Left colon (tissue), 2 donors: ENCODE results near the gene KCNQ1OT1. TPM values are rescaled to one million over a fixed set of nuclear protein-coding genes. Genes with fewer than 3 reads are reported as not detected.

Source experiments
- ATAC-seq: fragments of 200-7000 bp; cut with Tn5 transposase; one replicate; pipeline ENCODE4 v1.9.1; 2020; ENCODE audit warnings: mild to moderate bottlenecking, moderate library complexity
- DNase-seq, 2 donors: peaks; one replicate each; pipeline ENCODE4 v3.0.0-alpha.2; 2020
- intact Hi-C, 2 donors: fragments of 100-400 bp; cut with DNase I in 1 of 2; cut with micrococcal nuclease in 1 of 2; formaldehyde crosslinking; loops; one replicate each; pipeline versions ENCODE4 v1.11.2 to v1.14.0; 2022; cut with DNase I, micrococcal nuclease
- long read RNA-seq: library from polyadenylated mRNA; unstranded; transcript quantifications from one replicate; pipeline ENCODE4 v2.0.0, GENCODE V29; 2021
- total RNA-seq, 2 donors: library from RNA; stranded (reverse); fragmentation: NEBNext Ultra II Directional; extraction: Animal tissue kit (Norgen Biotek cat#: 25700); gene quantifications; one replicate each; pipeline ENCODE4 v1.2.1, GENCODE V29; 2021
- donor health status: DM: no; HTN: no; CAD: no.
- donor health status: DM: yes; HTN: yes; CAD: no.

The KCNQ1OT1 gene
- 1 to 10 TPM; 1.1 to 1.9 TPM for total RNA-seq
- long read RNA-seq, full-length matches to known transcripts = 6 of 6 reads
- long read RNA-seq, partial matches to known transcripts = 0 of 6 reads
- long read RNA-seq, other reads (novel, unspliced or antisense) = 0 of 6 reads

- ATAC-seq = peak; percentile 86
- intact Hi-C loops = loop anchor here in 1 of 2 donors (10.0 kb wide), 1 partner anchor 185 kb away; the partner anchor contains the start of gene CDKN1C
- peak; percentile 86 to 92 for DNase-seq
Observed at GRCh38 chr11:2699531-2700414, at the start of gene KCNQ1OT1. KCNQ1OT1 (minus strand) TSS chr11:2699994.

GRCh38 chr11:2748814-2749554, 49.2 kb upstream of the KCNQ1OT1 start:
- DNase-seq (peak in 1 of 2 donors; percentile 14), ATAC-seq (no peak)
- intact Hi-C loops = no loop called here

- peak in 1 of 2 donors; percentile 12 for DNase-seq
- ATAC-seq = no peak
Observed at GRCh38 chr11:2748061-2748813, 48.4 kb upstream of the KCNQ1OT1 start.

GRCh38 chr11:2747248-2748027, 47.6 kb upstream of the KCNQ1OT1 start:
- DNase-seq (no peak), ATAC-seq (no peak)
- intact Hi-C loops = no loop called here

More at GRCh38 chr11:2748061-2748813, 48.4 kb upstream of the KCNQ1OT1 start:
- intact Hi-C loops = no loop called here

- intact Hi-C loops = no loop called here
- DNase-seq = no peak
- no peak for ATAC-seq
Observed at GRCh38 chr11:2746401-2747247, 46.8 kb upstream of the KCNQ1OT1 start.

- intact Hi-C loops = no loop called here
- DNase-seq = no peak
- no peak for ATAC-seq
Observed at GRCh38 chr11:2745511-2745910, 45.7 kb upstream of the KCNQ1OT1 start.

GRCh38 chr11:2744166-2744565, 44.4 kb upstream of the KCNQ1OT1 start:
- DNase-seq (peak in 1 of 2 donors; percentile 8), ATAC-seq (no peak)
- intact Hi-C loops = no loop called here

GRCh38 chr11:2743427-2744110, 43.8 kb upstream of the KCNQ1OT1 start:
- intact Hi-C loops = no loop called here
- ATAC-seq (no peak), DNase-seq (peak in 1 of 2 donors; percentile 14)

- intact Hi-C loops = no loop called here
- no peak for ATAC-seq
- DNase-seq = peak in 1 of 2 donors; percentile 8
Observed at GRCh38 chr11:2742611-2743426, 43.0 kb upstream of the KCNQ1OT1 start.

GRCh38 chr11:2742201-2742600, 42.4 kb upstream of the KCNQ1OT1 start:
- intact Hi-C loops = no loop called here
- peak in 1 of 2 donors; percentile 19 for DNase-seq
- ATAC-seq = no peak

GRCh38 chr11:2741377-2742131, 41.8 kb upstream of the KCNQ1OT1 start:
- intact Hi-C loops = no loop called here
- DNase-seq (no peak), ATAC-seq (no peak)

GRCh38 chr11:2741006-2741376, 41.2 kb upstream of the KCNQ1OT1 start:
- no peak for ATAC-seq
- no peak for DNase-seq
- intact Hi-C loops = no loop called here

GRCh38 chr11:2740275-2740940, 40.6 kb upstream of the KCNQ1OT1 start:
- DNase-seq = no peak
- peak; percentile 20 for ATAC-seq
- intact Hi-C loops = no loop called here

- intact Hi-C loops = no loop called here
- ATAC-seq (no peak), DNase-seq (no peak)
Observed at GRCh38 chr11:2739531-2740274, 39.9 kb upstream of the KCNQ1OT1 start.
